Activated T-helper 1 cell treated with anti-CD3 and anti-CD28 coated beads, Interleukin-12 subunit alpha, Interleukin-12 subunit beta, Interleukin-2, Interleukin-4 antibody, amounts not matched to agents 30 ng/mL and 10 ng/mL and 1 ng/mL, durations not matched to agents 14 hours and 24 hours and 36 hours (primary cell): ENCODE results near the gene FBXL14. TPM values are rescaled to one million over a fixed set of nuclear protein-coding genes. Genes with fewer than 3 reads are reported as not detected.

Experiments
- DNase-seq: peaks from one replicate; pipeline ENCODE4 v3.0.0; 2021; ENCODE audit warnings: low spot score
- H3K27ac Mint-ChIP-seq: one replicate; pipeline ENCODE4 v1.8.0; 2021; ENCODE audit warnings: mild to moderate bottlenecking, mixed read lengths
- H3K27me3 Mint-ChIP-seq: one replicate; pipeline ENCODE4 v1.8.0; 2022; ENCODE audit warnings: mild to moderate bottlenecking, moderate library complexity, mixed read lengths; ENCODE audit not compliant: insufficient read depth
- H3K36me3 Mint-ChIP-seq: one replicate; pipeline ENCODE4 v1.8.0; 2021; ENCODE audit warnings: low read depth, mixed read lengths
- H3K4me1 Mint-ChIP-seq: one replicate; pipeline ENCODE4 v1.8.0; 2021; ENCODE audit warnings: low read depth, mixed read lengths
- H3K4me3 Mint-ChIP-seq: one replicate; pipeline ENCODE4 v1.8.0; 2021; ENCODE audit warnings: mild to moderate bottlenecking, moderate library complexity, mixed read lengths
- H3K9me3 Mint-ChIP-seq: one replicate; pipeline ENCODE4 v1.8.0; 2021; ENCODE audit warnings: mixed read lengths
- intact Hi-C: fragments of 100-400 bp; cut with micrococcal nuclease; formaldehyde crosslinking; loops from one replicate; pipeline ENCODE4 v1.15.1; 2024
- total RNA-seq: library from RNA; stranded (reverse); gene quantifications from 2 replicates; pipeline ENCODE4 v1.2.3, GENCODE V29; 2022

The FBXL14 gene, protein sequence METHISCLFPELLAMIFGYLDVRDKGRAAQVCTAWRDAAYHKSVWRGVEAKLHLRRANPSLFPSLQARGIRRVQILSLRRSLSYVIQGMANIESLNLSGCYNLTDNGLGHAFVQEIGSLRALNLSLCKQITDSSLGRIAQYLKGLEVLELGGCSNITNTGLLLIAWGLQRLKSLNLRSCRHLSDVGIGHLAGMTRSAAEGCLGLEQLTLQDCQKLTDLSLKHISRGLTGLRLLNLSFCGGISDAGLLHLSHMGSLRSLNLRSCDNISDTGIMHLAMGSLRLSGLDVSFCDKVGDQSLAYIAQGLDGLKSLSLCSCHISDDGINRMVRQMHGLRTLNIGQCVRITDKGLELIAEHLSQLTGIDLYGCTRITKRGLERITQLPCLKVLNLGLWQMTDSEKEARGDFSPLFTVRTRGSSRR
- total RNA-seq = 19.4 and 20.4 TPM in 2 replicates

DNA sequence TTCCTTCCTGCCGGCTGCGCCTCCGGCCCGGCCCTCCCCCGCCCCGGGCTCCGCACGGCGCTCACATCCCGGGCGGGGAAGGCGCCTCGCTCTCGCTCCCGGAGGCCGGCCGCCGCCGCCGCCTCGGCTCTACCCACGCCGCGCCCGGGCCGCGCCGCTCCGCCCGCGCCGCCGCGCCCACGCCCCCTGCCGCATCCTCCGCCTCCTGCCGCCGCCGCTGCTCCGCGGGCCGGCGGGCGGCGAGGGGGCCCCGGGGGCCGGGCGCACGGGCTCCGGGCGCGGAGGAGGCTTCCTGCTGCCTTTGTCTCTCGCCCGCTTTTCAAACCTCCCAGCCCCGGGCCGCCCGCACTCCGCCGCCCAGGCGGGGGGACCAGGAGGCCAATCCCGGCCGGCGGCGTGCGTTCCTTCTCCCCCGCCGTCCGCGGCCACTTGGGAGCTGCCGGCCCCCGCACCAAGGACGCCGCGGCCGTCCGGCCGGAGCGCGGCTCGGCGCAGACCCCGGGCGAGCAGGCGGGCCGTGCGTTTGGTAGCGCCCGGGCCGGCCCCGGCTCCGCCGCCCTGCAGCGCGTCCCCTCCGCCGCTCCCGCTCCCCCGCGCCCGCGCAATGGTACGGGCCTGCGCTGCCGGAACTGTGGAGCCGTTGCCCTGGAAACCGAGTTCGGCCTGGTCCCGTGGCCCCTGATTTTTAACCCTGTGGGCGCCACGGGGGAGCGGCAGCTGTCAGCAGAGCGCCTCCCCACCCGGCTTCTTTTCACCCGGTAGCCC lies at the start of gene FBXL14:
TSS of gene FBXL14 (minus strand) at position 321 of the 765 bp plus-strand sequence. CDS start 515 bp downstream, outside the sequence.
- Mint-ChIP-seq H3K27me3 (no peaks in the 10 kb centered on the region), H3K27ac (peak within 1 kb of the TSS; percentile 94), H3K36me3 (peaks cover 15% of the 10 kb centered on the region), H3K4me1 (peaks cover 48% of the 10 kb centered on the region), H3K9me3 (no peaks in the 10 kb centered on the region), H3K4me3 (peak within 1 kb of the TSS; percentile 99)
- DNase-seq = peak; percentile 88
- intact Hi-C loops = loop anchor here (1.0 to 10.0 kb wide), 11 partner anchors 11 to 1210 kb away; partner anchors contain the start of genes ADIPOR2, B4GALNT3, DCP1B and ERC1

DNA sequence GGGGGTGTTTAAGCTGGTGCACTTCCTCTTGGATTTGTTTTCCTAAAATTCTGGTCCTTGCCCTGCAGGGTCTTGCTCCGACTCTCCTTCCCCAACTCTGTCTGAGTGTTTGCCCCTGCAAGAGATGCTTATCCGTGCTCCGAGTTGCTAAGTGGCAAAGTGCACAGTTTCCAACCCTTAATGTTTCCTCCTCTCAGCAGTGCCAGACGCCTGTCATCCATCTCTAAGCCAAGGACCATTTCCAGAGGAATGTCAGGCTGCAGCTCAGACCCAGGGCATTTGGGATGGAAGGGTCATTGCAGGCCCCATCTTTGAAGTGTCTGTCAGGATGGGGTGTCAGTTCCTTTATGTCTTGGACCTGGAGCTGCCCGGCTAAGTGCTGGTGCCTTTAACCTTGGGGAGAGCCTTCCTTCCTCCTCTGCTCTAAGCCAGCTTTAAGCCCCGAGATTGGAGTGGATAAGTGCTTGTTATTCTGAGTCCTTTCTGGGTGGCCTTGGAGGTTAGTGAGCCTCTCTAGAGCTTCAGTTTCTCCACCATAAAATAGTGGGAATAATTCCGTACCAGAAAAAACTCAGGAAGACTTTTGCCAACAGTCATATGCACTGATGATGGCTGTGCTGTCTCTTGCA lies 49.6 kb upstream of the FBXL14 start:
- Mint-ChIP-seq H3K36me3 (no peaks in the 10 kb centered on the region), H3K27ac (no peak overlapping the region), H3K9me3 (no peaks in the 10 kb centered on the region), H3K27me3 (peaks cover 9% of the 10 kb centered on the region), H3K4me1 (no peaks in the 10 kb centered on the region), H3K4me3 (no peak overlapping the region)
- intact Hi-C loops = no loop called here
- DNase-seq = no peak

DNA sequence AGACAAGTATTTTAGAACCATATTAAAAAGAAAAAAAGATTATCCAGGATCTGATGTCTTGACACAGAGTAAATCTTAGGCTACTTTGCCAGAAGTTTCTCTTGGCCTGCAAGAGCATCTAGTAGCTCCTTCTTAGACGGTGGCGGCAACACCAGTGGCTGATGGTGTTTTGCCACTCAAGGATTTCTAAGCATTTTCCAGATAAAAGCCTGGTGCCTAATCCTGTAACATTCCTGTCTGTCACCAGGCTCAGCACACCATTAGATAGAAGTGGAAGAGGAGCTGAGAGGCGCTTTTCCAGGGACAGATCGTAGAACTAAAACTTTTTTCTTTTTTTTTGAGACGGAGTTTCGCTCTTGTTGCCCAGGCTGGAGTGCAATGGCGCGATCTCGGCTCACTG lies 48.7 kb upstream of the FBXL14 start:
- intact Hi-C loops = no loop called here

DNA sequence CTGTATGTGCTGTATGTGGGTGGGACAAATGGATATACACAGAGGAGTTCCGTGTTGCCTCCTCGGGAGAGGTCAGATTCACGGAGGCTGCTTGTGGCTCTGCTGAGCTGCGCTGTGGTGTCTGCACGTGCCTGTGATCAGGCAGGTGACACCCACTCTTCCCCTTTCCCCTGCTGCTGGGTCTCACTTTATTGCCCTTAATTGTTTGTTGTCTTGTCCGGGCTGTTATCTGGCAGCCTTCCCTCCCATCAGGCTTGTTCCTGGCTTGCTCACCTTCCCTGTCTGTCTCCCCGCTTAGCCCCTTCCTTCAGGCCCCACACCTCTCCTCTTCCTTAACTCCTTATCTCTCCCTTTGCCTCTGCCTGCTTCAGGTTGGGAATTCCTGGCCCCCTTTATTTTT lies 48.1 kb upstream of the FBXL14 start:
- peaks cover 7% of the 10 kb centered on the region for H3K27me3 Mint-ChIP-seq
- H3K27ac Mint-ChIP-seq = no peak overlapping the region
- no peak overlapping the region for H3K4me3 Mint-ChIP-seq
- no peak for DNase-seq
- H3K36me3 Mint-ChIP-seq = no peaks in the 10 kb centered on the region
- intact Hi-C loops = no loop called here
- H3K9me3 Mint-ChIP-seq = no peaks in the 10 kb centered on the region
- H3K4me1 Mint-ChIP-seq = no peaks in the 10 kb centered on the region

More for the DNA sequence above, 48.7 kb upstream of the FBXL14 start:
- H3K27me3 Mint-ChIP-seq = peaks cover 6% of the 10 kb centered on the region
- H3K4me1 Mint-ChIP-seq = no peaks in the 10 kb centered on the region
- H3K9me3 Mint-ChIP-seq = no peaks in the 10 kb centered on the region
- DNase-seq = no peak
- H3K27ac Mint-ChIP-seq = no peak overlapping the region
- H3K4me3 Mint-ChIP-seq = no peak overlapping the region
- H3K36me3 Mint-ChIP-seq = no peaks in the 10 kb centered on the region

DNA sequence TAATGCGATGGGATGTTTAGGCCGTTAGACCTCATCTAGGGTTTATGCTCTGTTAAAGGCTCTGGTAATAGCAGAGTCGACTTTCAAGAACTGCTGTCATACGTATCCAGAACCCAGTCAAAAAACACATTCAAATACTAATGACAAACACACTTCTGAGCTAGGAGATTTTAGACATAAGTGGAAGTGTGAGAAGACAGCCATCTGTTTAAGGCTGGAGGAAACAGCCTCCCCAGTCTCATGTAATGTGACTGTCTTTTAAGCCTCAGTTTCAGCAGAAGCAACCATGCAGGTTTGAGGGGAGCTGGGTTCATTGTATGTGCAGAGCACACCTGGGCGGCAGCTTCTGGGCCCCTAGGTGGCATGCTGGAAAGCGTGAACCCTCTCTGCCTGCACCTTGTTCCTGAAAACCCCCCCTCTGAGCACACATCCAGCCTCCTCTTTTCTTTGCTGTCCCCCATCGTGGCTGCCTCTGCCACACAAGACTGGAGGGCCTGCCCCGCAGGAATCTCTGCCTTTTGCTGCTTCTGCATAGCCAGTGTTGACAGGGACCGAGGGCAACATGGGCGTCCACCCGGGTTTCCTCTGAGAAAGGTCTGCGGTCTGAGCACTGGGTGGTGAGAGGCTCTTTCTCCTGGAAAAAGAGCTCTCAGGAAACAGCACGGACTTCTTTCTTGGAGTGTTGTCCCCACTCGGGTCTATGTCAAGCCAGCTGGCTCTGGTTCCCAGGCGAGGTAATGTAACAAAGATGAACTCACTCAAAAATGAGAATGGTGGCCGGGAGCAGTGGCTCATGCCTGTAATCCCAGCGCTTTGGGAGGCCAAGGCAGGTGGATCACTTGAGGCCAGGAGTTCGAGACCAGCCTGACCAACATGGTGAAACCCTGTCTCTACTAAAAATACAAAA lies 46.2 kb upstream of the FBXL14 start:
- peaks cover 2% of the 10 kb centered on the region for H3K27me3 Mint-ChIP-seq
- H3K4me3 Mint-ChIP-seq = peak overlapping the region; percentile 55
- intact Hi-C loops = no loop called here
- no peaks in the 10 kb centered on the region for H3K36me3 Mint-ChIP-seq
- no peak for DNase-seq
- H3K27ac Mint-ChIP-seq = no peak overlapping the region
- no peaks in the 10 kb centered on the region for H3K4me1 Mint-ChIP-seq
- no peaks in the 10 kb centered on the region for H3K9me3 Mint-ChIP-seq

DNA sequence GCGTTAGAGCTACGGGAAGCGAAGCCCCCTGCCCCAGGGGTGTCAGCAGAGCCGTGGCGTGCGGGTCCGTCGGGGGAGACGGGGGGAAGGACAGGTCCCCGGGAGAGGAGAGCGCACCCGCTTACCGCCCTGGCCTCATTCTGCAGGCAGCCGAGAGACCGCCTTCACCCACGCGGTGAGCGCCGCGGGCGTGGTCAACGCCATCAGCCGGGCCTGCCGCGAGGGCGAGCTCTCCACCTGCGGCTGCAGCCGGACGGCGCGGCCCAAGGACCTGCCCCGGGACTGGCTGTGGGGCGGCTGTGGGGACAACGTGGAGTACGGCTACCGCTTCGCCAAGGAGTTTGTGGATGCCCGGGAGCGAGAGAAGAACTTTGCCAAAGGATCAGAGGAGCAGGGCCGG lies 45.2 kb upstream of the FBXL14 start:
- intact Hi-C loops = no loop called here

DNA sequence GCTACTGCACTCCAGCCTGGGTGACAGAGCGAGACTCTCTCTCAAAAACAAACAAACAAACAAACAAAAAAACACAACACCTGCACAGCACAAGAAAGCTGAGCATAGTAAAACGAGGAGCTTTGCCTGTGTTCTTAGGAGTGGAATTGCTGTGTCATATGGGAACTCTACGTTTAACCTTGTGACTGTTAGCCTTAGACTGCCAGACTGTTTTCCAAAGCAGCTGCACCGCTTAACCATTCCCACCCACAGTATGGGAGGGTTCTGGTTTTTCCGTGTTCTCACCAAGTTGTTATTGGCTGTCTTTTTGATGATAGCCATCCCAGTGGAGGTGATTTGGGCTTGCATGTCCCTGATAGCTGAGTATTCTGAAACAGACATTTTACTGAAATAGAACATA lies 43.8 kb upstream of the FBXL14 start:
- H3K27ac Mint-ChIP-seq = no peak overlapping the region
- no peaks in the 10 kb centered on the region for H3K36me3 Mint-ChIP-seq
- intact Hi-C loops = no loop called here
- H3K4me3 Mint-ChIP-seq = no peak overlapping the region
- no peaks in the 10 kb centered on the region for H3K9me3 Mint-ChIP-seq
- H3K27me3 Mint-ChIP-seq = peaks cover 13% of the 10 kb centered on the region
- no peak for DNase-seq
- H3K4me1 Mint-ChIP-seq = no peaks in the 10 kb centered on the region

More for the DNA sequence above, 45.2 kb upstream of the FBXL14 start:
- Mint-ChIP-seq H3K36me3 (no peaks in the 10 kb centered on the region), H3K27ac (no peak overlapping the region), H3K4me3 (no peak overlapping the region), H3K27me3 (peaks cover 5% of the 10 kb centered on the region), H3K4me1 (no peaks in the 10 kb centered on the region), H3K9me3 (no peaks in the 10 kb centered on the region)
- no peak for DNase-seq

DNA sequence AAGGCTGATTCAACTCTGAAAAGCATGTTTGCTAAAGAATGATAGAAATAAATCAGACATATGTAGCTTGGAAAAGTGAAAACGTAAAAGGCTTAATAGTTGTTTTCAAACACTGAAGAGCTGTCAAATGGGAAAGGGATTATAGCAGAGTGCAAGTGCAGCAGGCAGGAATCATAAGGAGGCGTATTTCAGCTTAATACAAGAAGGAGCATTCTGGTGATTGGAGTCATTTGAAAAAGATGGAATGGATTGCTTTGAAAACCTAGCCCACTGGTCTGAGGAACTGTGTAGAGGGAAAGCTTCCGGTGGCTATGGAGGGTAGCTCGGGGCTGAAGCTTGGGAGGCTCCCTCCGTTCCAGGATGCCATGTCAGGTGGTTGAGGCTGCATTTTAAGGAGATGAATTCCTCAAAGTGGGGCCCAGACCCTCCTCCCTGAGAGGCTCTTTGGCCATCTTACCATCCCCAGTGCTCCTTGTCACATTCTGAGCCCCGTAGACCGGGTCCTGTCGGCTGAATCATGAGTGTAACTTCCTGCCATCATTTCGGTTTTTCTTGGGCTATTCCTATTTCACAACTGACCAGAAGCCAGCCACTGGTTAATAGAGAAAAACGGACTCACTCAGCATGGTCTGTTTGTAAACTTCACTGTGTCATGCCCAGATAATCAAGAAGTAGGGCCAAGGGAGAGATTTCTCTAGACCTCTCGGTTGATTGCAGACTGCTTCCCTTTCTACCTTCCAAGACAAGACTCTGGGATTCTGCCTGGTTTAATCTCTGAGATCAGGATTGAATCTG lies 41.1 kb upstream of the FBXL14 start:
- intact Hi-C loops = loop anchor here (2.0 kb wide), 1 partner anchor 305 kb away; no protein-coding TSS in a partner anchor
- peaks cover 2% of the 10 kb centered on the region for H3K36me3 Mint-ChIP-seq
- peaks cover 6% of the 10 kb centered on the region for H3K4me1 Mint-ChIP-seq
- H3K4me3 Mint-ChIP-seq = no peak overlapping the region
- H3K9me3 Mint-ChIP-seq = no peaks in the 10 kb centered on the region
- H3K27ac Mint-ChIP-seq = no peak overlapping the region
- H3K27me3 Mint-ChIP-seq = peaks cover 40% of the 10 kb centered on the region
- DNase-seq = no peak

DNA sequence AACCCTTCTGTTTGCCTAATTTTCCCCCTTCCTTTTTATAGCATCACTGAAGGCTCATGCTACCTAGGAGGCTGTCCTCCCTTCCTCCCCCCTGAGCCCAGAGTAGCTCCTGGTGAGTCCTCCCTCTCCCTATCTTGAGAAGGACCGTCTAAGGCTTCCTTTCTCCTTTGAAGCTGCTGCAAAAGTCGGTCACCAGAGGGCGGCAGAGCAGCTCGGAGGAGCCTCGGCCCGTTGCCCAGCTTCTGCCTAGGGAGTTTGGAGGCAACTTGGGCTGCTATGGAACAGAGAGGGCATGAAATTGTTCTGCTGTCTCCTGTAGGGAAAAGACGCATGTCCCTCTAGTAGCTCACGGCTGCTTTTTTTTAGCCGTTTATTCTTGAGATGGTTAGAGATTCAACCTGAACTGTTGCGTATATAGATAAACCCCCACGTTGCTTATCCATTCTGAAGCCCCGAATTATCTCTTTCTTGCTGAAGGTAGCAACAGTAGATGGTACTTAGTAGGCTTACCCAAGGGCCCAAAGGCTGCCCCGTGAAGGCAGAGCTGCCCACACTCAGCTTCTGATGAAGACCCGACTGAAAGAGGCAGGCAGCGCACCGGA lies 40.3 kb upstream of the FBXL14 start:
- Mint-ChIP-seq H3K27me3 (peaks cover 40% of the 10 kb centered on the region), H3K4me3 (no peak overlapping the region), H3K36me3 (peaks cover 2% of the 10 kb centered on the region), H3K27ac (no peak overlapping the region), H3K9me3 (no peaks in the 10 kb centered on the region), H3K4me1 (peaks cover 8% of the 10 kb centered on the region)
- intact Hi-C loops = loop anchor here (1.0 to 2.0 kb wide), 2 partner anchors 157 to 306 kb away; no protein-coding TSS in a partner anchor
- peak; percentile 30 for DNase-seq

DNA sequence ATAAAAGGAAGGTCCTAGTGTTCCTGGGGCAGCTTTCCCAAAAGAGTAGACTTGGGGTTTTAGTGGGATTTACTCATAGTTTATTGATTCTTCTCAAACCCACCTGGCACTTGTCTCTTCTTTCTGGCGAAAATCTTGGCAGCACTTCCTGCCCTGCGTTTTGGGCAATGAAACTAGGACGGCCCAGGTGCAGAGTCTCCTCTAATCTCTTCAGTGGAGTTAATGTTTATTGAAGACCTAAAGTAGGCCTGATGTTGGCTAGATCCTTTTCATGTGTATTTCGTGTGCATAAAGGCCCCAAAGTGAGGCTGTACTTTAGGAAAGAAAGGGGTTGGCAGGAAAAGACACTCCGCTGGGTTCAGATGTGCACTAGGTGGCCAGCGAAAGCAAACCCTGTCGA lies 39.8 kb upstream of the FBXL14 start:
- H3K27me3 Mint-ChIP-seq = peaks cover 43% of the 10 kb centered on the region

DNA sequence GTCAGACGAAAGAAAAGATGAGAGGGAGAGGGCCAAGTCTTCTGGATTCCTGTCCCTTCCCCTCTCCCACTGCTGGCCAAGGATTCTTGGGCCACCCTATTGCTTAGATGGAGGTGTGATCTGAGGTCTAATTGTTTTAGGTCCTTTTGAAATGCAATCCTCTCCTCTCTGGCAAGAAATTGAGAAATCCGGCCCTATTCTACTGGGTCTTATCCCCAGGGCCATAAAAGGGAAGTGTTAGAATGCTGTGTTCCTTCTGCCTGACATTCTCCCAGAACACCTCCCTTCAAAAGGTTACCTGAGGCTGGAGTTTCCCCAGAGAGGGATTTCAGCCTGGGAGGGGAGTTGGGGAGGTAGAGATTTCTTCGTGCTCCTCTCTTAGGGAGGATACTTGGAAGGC lies 39.1 kb upstream of the FBXL14 start:
- Mint-ChIP-seq H3K9me3 (no peaks in the 10 kb centered on the region), H3K4me3 (no peak overlapping the region), H3K36me3 (peaks cover 2% of the 10 kb centered on the region), H3K27me3 (peaks cover 50% of the 10 kb centered on the region), H3K27ac (no peak overlapping the region), H3K4me1 (peaks cover 13% of the 10 kb centered on the region)
- DNase-seq = no peak
- intact Hi-C loops = no loop called here

More for the DNA sequence above, 39.8 kb upstream of the FBXL14 start:
- Mint-ChIP-seq H3K9me3 (no peaks in the 10 kb centered on the region), H3K4me1 (peaks cover 11% of the 10 kb centered on the region), H3K36me3 (peaks cover 2% of the 10 kb centered on the region), H3K4me3 (no peak overlapping the region), H3K27ac (no peak overlapping the region)
- DNase-seq = no peak
- intact Hi-C loops = loop anchor here (1.0 to 2.0 kb wide), 2 partner anchors 157 to 307 kb away; no protein-coding TSS in a partner anchor
